LNCAP (cell line): ENCODE measurements around the gene CLCN4.

Experiments used
- CTCF ChIP-seq: fragments of 450-650 bp; IDR thresholded peaks from 2 replicates; pipeline ENCODE4 v1.5.1; 2017; ENCODE audit warnings: mild to moderate bottlenecking

CLCN4 gene

GRCh38 chrX:10199212-10199611 is 42.4 kb downstream of the CLCN4 start:
- TF ChIP-seq CTCF: no peak

GRCh38 chrX:10203617-10204016 is 46.8 kb downstream of the CLCN4 start:
- TF ChIP-seq CTCF: no peak

- no peak for TF ChIP-seq CTCF
Measured at GRCh38 chrX:10206317-10206716, 49.5 kb downstream of the CLCN4 start.

GRCh38 chrX:10208281-10208856 is 51.6 kb downstream of the CLCN4 start:
- no peak for TF ChIP-seq CTCF

GRCh38 chrX:10208953-10209352 is 52.2 kb downstream of the CLCN4 start:
- TF ChIP-seq CTCF: no peak

GRCh38 chrX:10212395-10212794 is 55.6 kb downstream of the CLCN4 start:
- no peak for TF ChIP-seq CTCF

GRCh38 chrX:10213716-10214115 is 56.9 kb downstream of the CLCN4 start:
- no peak for TF ChIP-seq CTCF

GRCh38 chrX:10216208-10216607 is 59.4 kb downstream of the CLCN4 start:
- TF ChIP-seq CTCF: no peak
